HepG2 (cell line): Measurements from ENCODE around the gene PALS1.

Source experiments
- GTF2F1 ChIP-seq: fragments of 150-350 bp; IDR thresholded peaks from 2 replicates; pipeline ENCODE4 v1.6.1; 2014; ENCODE audit warnings: low read length
- NCOR1 ChIP-seq: fragments of 200-600 bp; sonication (generic); IDR thresholded peaks from 2 replicates; pipeline ENCODE4 v1.7.0; 2017; ENCODE audit warnings: antibody characterized with exemption, low read length, borderline replicate concordance
- RBM22 ChIP-seq: fragments of 200-400 bp; formaldehyde crosslinking; optimal IDR thresholded peaks from 2 replicates; pipeline ENCODE3; 2017; ENCODE audit warnings: mild to moderate bottlenecking, low read length, moderate library complexity
- TF ChIP-seq, protein P1 (sequence below): sonication (generic); formaldehyde crosslinking; IDR thresholded peaks from 2 replicates; pipeline ENCODE4 v1.8.0; 2022; ENCODE audit warnings: mild to moderate bottlenecking, missing genetic modification reagents; ENCODE audit not compliant: insufficient replicate concordance
- TF ChIP-seq, protein P2 (sequence below): IDR thresholded peaks from 2 replicates; pipeline ENCODE4 v1.6.1; 2012; ENCODE audit warnings: inconsistent platforms
- TF ChIP-seq, protein P3 (sequence below): sonication (generic); formaldehyde crosslinking; IDR thresholded peaks from 2 replicates; pipeline ENCODE4 v1.5.0; 2020; ENCODE audit warnings: mild to moderate bottlenecking, missing genetic modification reagents, moderate library complexity

DNA sequence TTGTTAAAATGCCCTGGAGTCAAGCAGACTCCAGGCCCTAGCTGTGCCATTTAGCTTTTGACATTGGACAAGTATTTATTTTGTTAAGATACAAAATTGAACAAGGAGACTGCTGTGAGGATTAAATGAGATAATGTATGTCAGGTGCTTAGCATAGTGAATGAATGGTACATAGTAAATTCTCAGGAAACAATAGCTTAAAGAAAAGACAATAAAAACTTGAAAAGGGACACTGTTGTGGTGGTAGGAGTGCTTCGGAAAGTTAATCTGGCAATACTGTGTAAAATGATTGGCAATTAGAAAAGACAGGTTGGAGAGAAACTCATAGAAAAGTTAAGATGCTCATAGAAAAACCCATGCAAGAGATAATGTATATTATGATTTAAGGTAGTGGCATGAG is 19.7 kb downstream of the PALS1 start:
- TF ChIP-seq GTF2F1 (no peak), NCOR1 (no peak), RBM22 (no peak)
- TF ChIP-seq, protein P1, sequence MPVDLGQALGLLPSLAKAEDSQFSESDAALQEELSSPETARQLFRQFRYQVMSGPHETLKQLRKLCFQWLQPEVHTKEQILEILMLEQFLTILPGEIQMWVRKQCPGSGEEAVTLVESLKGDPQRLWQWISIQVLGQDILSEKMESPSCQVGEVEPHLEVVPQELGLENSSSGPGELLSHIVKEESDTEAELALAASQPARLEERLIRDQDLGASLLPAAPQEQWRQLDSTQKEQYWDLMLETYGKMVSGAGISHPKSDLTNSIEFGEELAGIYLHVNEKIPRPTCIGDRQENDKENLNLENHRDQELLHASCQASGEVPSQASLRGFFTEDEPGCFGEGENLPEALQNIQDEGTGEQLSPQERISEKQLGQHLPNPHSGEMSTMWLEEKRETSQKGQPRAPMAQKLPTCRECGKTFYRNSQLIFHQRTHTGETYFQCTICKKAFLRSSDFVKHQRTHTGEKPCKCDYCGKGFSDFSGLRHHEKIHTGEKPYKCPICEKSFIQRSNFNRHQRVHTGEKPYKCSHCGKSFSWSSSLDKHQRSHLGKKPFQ (CRISPR knock-in tag): no peak
- TF ChIP-seq, protein P2, sequence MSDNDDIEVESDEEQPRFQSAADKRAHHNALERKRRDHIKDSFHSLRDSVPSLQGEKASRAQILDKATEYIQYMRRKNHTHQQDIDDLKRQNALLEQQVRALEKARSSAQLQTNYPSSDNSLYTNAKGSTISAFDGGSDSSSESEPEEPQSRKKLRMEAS: no peak
- TF ChIP-seq, protein P3, sequence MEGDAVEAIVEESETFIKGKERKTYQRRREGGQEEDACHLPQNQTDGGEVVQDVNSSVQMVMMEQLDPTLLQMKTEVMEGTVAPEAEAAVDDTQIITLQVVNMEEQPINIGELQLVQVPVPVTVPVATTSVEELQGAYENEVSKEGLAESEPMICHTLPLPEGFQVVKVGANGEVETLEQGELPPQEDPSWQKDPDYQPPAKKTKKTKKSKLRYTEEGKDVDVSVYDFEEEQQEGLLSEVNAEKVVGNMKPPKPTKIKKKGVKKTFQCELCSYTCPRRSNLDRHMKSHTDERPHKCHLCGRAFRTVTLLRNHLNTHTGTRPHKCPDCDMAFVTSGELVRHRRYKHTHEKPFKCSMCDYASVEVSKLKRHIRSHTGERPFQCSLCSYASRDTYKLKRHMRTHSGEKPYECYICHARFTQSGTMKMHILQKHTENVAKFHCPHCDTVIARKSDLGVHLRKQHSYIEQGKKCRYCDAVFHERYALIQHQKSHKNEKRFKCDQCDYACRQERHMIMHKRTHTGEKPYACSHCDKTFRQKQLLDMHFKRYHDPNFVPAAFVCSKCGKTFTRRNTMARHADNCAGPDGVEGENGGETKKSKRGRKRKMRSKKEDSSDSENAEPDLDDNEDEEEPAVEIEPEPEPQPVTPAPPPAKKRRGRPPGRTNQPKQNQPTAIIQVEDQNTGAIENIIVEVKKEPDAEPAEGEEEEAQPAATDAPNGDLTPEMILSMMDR (CRISPR knock-in tag): no peak
